Transverse colon (tissue), 3 donors: ENCODE measurements around the gene KAZN.

Source experiments
- CTCF ChIP-seq, 5 experiments: fragments of 200-600 bp in 3 of 5; fragments of 450-650 bp in 2 of 5; sonication (generic) in 3 of 5; IDR thresholded peaks; 1 replicate in 2 of 5; 2 replicates in 3 of 5; pipeline ENCODE4 v1.5.1; 2016 to 2017; ENCODE audit warnings: antibody characterized with exemption in 5 of 5, inconsistent platforms in 3 of 5, mild to moderate bottlenecking in 2 of 5, moderate library complexity in 1 of 5
- POLR2A ChIP-seq: fragments of 450-650 bp; IDR thresholded peaks from one replicate; pipeline ENCODE4 v1.6.1; 2016; ENCODE audit warnings: antibody characterized with exemption, mild to moderate bottlenecking, moderate library complexity

GRCh38 chr1:14841456-14841855 is 243.0 kb downstream of the KAZN start:
- TF ChIP-seq POLR2A (no peak), CTCF (IDR thresholded peaks at IDR 0.05) (no peak)
